HS-27A (cell line): ENCODE data around the gene OBI1.

Experiments used
- DNase-seq: peaks from one replicate; pipeline ENCODE4 v3.0.0-alpha.2; 2012; ENCODE audit warnings: low read depth, missing footprints

OBI1 gene

GRCh38 chr13:78586706-78587105 lies 72.2 kb downstream of the OBI1 start:
- DNase-seq, result no peak

GRCh38 chr13:78576261-78576660 lies 82.7 kb downstream of the OBI1 start:
- DNase-seq, result no peak

DNA sequence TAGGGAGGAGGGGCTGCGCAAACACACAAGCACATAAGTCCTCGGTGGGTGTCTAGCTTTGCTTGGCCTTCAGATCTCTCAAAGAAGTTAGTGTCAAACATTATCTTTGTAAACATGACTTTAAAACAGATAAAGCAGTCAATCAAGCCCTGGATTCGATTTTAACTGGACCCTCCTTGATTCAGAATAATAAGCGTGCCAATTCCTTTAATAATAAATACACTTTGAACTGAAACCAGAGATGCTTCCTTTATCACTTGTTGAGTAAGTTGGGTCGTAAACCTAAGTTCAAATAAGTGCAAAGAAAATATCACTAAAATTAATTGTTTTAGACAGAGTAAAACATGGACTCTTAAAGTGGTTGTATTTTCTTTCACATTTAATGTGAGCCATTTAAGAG lies 86.5 kb downstream of the OBI1 start:
- DNase-seq, result no peak

DNA sequence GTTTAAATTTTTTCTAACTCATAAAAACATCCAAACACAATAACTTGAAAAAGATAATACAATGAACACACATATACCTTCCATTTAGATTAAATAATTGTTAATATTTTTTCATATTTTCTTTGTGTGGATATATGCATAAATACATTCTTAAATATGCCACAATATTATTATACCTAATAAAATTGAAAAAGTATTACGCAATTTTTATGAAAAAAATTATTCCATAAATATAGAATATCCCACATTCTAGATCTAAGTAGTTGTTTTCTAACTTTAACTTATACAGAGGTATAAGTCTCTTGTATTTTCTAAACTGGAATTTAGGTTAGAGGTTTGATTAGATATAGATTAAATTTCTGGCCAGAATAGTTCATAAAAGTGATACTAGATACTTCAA lies 89.9 kb downstream of the OBI1 start:
- DNase-seq, result no peak

DNA sequence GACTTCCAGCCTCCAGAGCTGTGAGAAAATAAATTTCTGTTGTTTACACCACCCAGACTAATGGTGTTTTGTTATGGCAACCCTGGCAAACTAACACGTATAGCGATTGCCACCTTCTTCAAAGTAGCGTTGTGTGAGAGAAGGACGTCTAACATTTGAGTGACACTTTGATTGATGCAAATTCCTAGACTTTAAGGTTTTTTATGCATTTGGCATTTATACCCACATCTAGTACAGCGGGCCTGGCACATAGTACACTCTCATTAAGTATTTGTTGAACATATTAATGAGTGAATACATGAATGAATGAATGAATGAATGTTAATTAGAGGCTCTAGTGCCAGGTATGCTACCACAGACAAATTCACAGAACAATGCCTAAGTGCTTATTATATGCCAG lies 92.3 kb downstream of the OBI1 start:
- DNase-seq, result no peak
